NCI-H446 treated with DMSO at 0.1 percent for 48 hours (cell line): ENCODE measurements around the gene CCNDBP1.
"Not testable (repeated sequence)": the region's sequence is repeated elsewhere in the genome, so short reads cannot be mapped to it uniquely, and the experiment has no call there.

ENCODE experiments used
- DNase-seq: peaks from one replicate; lab custom pipeline; 2025; lab: John Stamatoyannopoulos, UW

The CCNDBP1 gene

GRCh38 chr15:43218908-43219706 lies 33.9 kb downstream of the CCNDBP1 start:
- DNase-seq = no peak

- no peak for DNase-seq
These were observed 35.0 kb downstream of the CCNDBP1 start for GRCh38 chr15:43219929-43220928.

- no peak for DNase-seq
These were observed 35.8 kb downstream of the CCNDBP1 start, which contains the start of gene EPB42 for GRCh38 chr15:43220991-43221403. TSS of gene EPB42 (minus strand) at chr15:43221018. CDS start at chr15:43220825, 193 bp downstream.

- no peak for DNase-seq
These were observed 36.2 kb downstream of the CCNDBP1 start for GRCh38 chr15:43221422-43221821.

GRCh38 chr15:43225201-43225949 lies 40.2 kb downstream of the CCNDBP1 start:
- no peak for DNase-seq

GRCh38 chr15:43225950-43226255 lies 40.7 kb downstream of the CCNDBP1 start:
- not testable (repeated sequence) for DNase-seq

- no peak for DNase-seq
These were observed 41.5 kb downstream of the CCNDBP1 start for GRCh38 chr15:43226436-43227305.

- no peak for DNase-seq
These were observed 44.8 kb downstream of the CCNDBP1 start for GRCh38 chr15:43229977-43230376.

- DNase-seq = no peak
These were observed 45.5 kb downstream of the CCNDBP1 start for GRCh38 chr15:43230640-43231115.

- DNase-seq = no peak
These were observed 47.2 kb downstream of the CCNDBP1 start for GRCh38 chr15:43232289-43232874.

GRCh38 chr15:43235536-43235935 lies 50.3 kb downstream of the CCNDBP1 start:
- DNase-seq = no peak

- no peak for DNase-seq
These were observed 52.8 kb downstream of the CCNDBP1 start for GRCh38 chr15:43237842-43238470.

GRCh38 chr15:43238671-43239131 lies 53.5 kb downstream of the CCNDBP1 start:
- DNase-seq = no peak

- DNase-seq = no peak
These were observed 54.7 kb downstream of the CCNDBP1 start for GRCh38 chr15:43239732-43240491.

- no peak for DNase-seq
These were observed 55.9 kb downstream of the CCNDBP1 start for GRCh38 chr15:43241100-43241499.

- no peak for DNase-seq
These were observed 57.4 kb downstream of the CCNDBP1 start for GRCh38 chr15:43242616-43243015.

- no peak for DNase-seq
These were observed 57.9 kb downstream of the CCNDBP1 start for GRCh38 chr15:43243020-43243645.

- DNase-seq = no peak
These were observed 58.9 kb downstream of the CCNDBP1 start for GRCh38 chr15:43244092-43244491.
